Measurements from ENCODE around the gene ERC2. TPM values are rescaled to one million over a fixed set of nuclear protein-coding genes. Genes with fewer than 3 reads are reported as not detected.

The ERC2 gene
- total and polyA plus RNA-seq, 2 of the 8 experiments (the other 6 are each of a cell fraction or from before 2014, with no cell fraction given): 16.4 to 22.8 TPM

- DNase-seq (ENCODE audit: low read depth in 1 of 2, low spot score in 2 of 2) (no peak), FAIRE-seq (no peak)
- H2BK15ac ChIP-seq (ENCODE audit: low read length): no peak overlapping the region
- H3K23ac ChIP-seq (ENCODE audit: insufficient read length): no peak overlapping the region
- H3K56ac ChIP-seq (replicated peaks; ENCODE audit: insufficient read length, low read depth, low read length): no peak overlapping the region
- H3K79me2 ChIP-seq (ENCODE audit: control insufficient read depth in 1 of 2, insufficient read depth in 2 of 2, low read length in 2 of 2): no peaks in the 10 kb centered on the region
- H3K4ac ChIP-seq (replicated peaks; ENCODE audit: insufficient read length, low read depth, low read length): no peak overlapping the region
- H3K23me2 ChIP-seq (ENCODE audit: low read depth, low read length): no peaks in the 10 kb centered on the region
- POLR2A ChIA-PET (ENCODE audit: partially characterized antibody): no interaction called here
- no peak overlapping the region; the same call in 1 of the 2 replicates for H2BK12ac ChIP-seq (ENCODE audit: low read depth, low read length)
- H3K9me3 ChIP-seq (ENCODE audit: insufficient read depth in 2 of 2, low read depth in 1 of 2, low read length in 1 of 2): no peaks in the 10 kb centered on the region
- no peak overlapping the region for H3K18ac ChIP-seq (ENCODE audit: extremely low read depth, low read length)
- H2BK20ac ChIP-seq (ENCODE audit: low read length): no peak overlapping the region
- no peaks in the 10 kb centered on the region for H4K20me1 ChIP-seq (replicated peaks in 1 of 2; ENCODE audit: control insufficient read depth in 1 of 2, insufficient read depth in 2 of 2, low read length in 2 of 2)
- CTCF ChIA-PET (ENCODE audit: partially characterized antibody): interaction anchor here (0.7 kb wide), 1 partner anchor 97 kb away, joined by 3 read pairs; no protein-coding TSS in a partner anchor
- WGBS, 2 experiments (ENCODE audit: extremely low coverage in 1 of 2, insufficient coverage in 1 of 2, insufficient read length in 1 of 2, insufficient replicate concordance in 2 of 2, low coverage in 1 of 2, low lambda C conversion rate in 2 of 2, missing lambda C conversion rate in 1 of 2): 78% methylated on average over 4 of the region's 4 CpGs; no CpG with 5 or more reads in 1 of the 2 experiments
- no peak overlapping the region; the same call in 1 of the 2 replicates for H2AK5ac ChIP-seq (ENCODE audit: low read depth, low read length)
- no peak overlapping the region for H4K8ac ChIP-seq (ENCODE audit: extremely low read depth, insufficient read depth, low read length)
- H3K27me3 ChIP-seq (replicated peaks in 1 of 4; ENCODE audit: control insufficient read depth in 3 of 4, extremely low read depth in 1 of 4, insufficient read depth in 3 of 4, low read length in 3 of 4): no peaks in the 10 kb centered on the region
- no peaks in the 10 kb centered on the region for H3K36me3 ChIP-seq (ENCODE audit: control insufficient read depth in 2 of 4, insufficient read depth in 4 of 4, low read length in 3 of 4)
- no peak overlapping the region for H3K27ac ChIP-seq (ENCODE audit: low read depth, low read length)
- no peak overlapping the region for H3K14ac ChIP-seq (ENCODE audit: insufficient read length)
- H3K9ac ChIP-seq (replicated peaks in 1 of 4; ENCODE audit: extremely low read depth in 1 of 4, low read depth in 3 of 4, low read length in 3 of 4): no peak overlapping the region
- no peaks in the 10 kb centered on the region for H3K79me1 ChIP-seq (ENCODE audit: low read depth, low read length)
- no peak overlapping the region for H4K5ac ChIP-seq (ENCODE audit: insufficient read length, low read depth, low read length)
- H2BK120ac ChIP-seq (replicated peaks; ENCODE audit: low read depth, low read length): no peak overlapping the region
- no peak overlapping the region for H3K4me3 ChIP-seq (ENCODE audit: extremely low read depth in 1 of 4, insufficient read depth in 2 of 4, low read depth in 3 of 4, low read length in 4 of 4)
- no peak overlapping the region for H2BK5ac ChIP-seq (ENCODE audit: low read depth, low read length)
- no peak overlapping the region for H4K91ac ChIP-seq (replicated peaks; ENCODE audit: insufficient read length, low read length)
- H2AFZ ChIP-seq (ENCODE audit: low read length): no peak overlapping the region
- peaks cover 4 to 19% (median 14%) of the 10 kb centered on the region in 4 experiments; a peak in 6 of 7 replicates for H3K4me1 ChIP-seq (replicated peaks in 1 of 4; ENCODE audit: control insufficient read depth in 3 of 4, insufficient read depth in 4 of 4, low read length in 3 of 4)
- H3K4me2 ChIP-seq (ENCODE audit: insufficient read depth in 1 of 2, low read depth in 2 of 2, low read length in 2 of 2): no peak overlapping the region
- TF ChIP-seq TCF12 (IDR thresholded peaks at IDR 0.05; ENCODE audit: low read depth, low read length) (no peak), SRF (IDR thresholded peaks at IDR 0.05; ENCODE audit: low read depth, low read length) (no peak)
Measured at GRCh38 chr3:56048946-56049345, 419.3 kb downstream of the ERC2 start.

Measured in H1 (cell line).